Measurements from ENCODE around the gene COL21A1.

DNA sequence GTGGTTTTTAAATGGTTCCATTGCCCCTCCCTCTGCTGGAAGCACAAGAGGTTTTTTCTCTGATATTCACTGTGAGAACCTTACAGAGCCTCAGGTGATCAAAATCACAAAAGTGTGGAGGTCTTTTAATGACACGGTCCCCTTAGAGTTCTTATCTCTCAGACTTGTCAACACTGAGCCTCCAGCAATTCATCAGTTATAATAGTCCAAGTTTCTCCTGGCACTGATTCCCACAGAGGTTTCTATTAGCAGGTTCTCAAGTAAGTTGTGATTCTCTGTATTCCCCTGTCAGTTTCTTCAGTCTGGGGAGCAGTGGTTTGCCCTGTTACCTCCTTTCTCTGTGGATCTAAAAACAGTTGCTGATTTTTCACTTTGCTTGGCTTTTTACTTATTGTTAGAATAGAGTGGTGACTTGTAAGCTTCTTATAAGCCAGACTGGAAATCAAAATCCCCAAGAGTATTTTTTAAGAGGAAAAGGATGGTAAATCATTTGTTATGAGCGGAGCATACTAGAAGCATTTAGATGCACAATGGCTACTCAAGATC, 214.6 kb downstream of the COL21A1 start:
- TF ChIP-seq, protein P1, sequence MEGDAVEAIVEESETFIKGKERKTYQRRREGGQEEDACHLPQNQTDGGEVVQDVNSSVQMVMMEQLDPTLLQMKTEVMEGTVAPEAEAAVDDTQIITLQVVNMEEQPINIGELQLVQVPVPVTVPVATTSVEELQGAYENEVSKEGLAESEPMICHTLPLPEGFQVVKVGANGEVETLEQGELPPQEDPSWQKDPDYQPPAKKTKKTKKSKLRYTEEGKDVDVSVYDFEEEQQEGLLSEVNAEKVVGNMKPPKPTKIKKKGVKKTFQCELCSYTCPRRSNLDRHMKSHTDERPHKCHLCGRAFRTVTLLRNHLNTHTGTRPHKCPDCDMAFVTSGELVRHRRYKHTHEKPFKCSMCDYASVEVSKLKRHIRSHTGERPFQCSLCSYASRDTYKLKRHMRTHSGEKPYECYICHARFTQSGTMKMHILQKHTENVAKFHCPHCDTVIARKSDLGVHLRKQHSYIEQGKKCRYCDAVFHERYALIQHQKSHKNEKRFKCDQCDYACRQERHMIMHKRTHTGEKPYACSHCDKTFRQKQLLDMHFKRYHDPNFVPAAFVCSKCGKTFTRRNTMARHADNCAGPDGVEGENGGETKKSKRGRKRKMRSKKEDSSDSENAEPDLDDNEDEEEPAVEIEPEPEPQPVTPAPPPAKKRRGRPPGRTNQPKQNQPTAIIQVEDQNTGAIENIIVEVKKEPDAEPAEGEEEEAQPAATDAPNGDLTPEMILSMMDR (IDR thresholded peaks at IDR 0.05; ENCODE audit: low read depth, low read length), result no peak
- TF ChIP-seq EZH2phosphoT487 (IDR thresholded peaks at IDR 0.05; ENCODE audit: low read depth), result no peak

Data from OCI-LY3 (cell line).